ENCODE measurements around the gene COPS4.

COPS4 gene

GRCh38 chr4:83089410-83090157 lies 54.6 kb downstream of the COPS4 start:
- no peak for DNase-seq (ENCODE audit: extremely low read depth, insufficient read length)
- Histone ChIP-seq H3K4me3 (replicated peaks; ENCODE audit: low read depth, low read length) (no peak overlapping the region), H3K27me3 (replicated peaks; ENCODE audit: control insufficient read depth, insufficient read depth, low read length) (no peaks in the 10 kb centered on the region), H3K36me3 (ENCODE audit: control insufficient read depth, insufficient read depth, low read length) (peaks cover 8% of the 10 kb centered on the region)
- TF ChIP-seq CTCF (IDR thresholded peaks at IDR 0.05; ENCODE audit: insufficient read depth, low read length, poor library complexity, severe bottlenecking): no peak

GRCh38 chr4:83093060-83093640 lies 58.2 kb downstream of the COPS4 start:
- no peaks in the 10 kb centered on the region for H3K27me3 ChIP-seq (replicated peaks; ENCODE audit: control insufficient read depth, insufficient read depth, low read length)
- H3K4me3 ChIP-seq (replicated peaks; ENCODE audit: low read depth, low read length): no peak overlapping the region
- H3K36me3 ChIP-seq (ENCODE audit: control insufficient read depth, insufficient read depth, low read length): peaks cover 13% of the 10 kb centered on the region
- DNase-seq (ENCODE audit: extremely low read depth, insufficient read length): no peak
- TF ChIP-seq CTCF (IDR thresholded peaks at IDR 0.05; ENCODE audit: insufficient read depth, low read length, poor library complexity, severe bottlenecking): no peak

GRCh38 chr4:83096397-83096796 lies 61.4 kb downstream of the COPS4 start:
- Histone ChIP-seq H3K4me3 (replicated peaks; ENCODE audit: low read depth, low read length) (no peak overlapping the region), H3K27me3 (replicated peaks; ENCODE audit: control insufficient read depth, insufficient read depth, low read length) (no peaks in the 10 kb centered on the region), H3K36me3 (ENCODE audit: control insufficient read depth, insufficient read depth, low read length) (peaks cover 10% of the 10 kb centered on the region)
- DNase-seq (ENCODE audit: extremely low read depth, insufficient read length): no peak
- no peak for TF ChIP-seq CTCF (IDR thresholded peaks at IDR 0.05; ENCODE audit: insufficient read depth, low read length, poor library complexity, severe bottlenecking)

- DNase-seq (ENCODE audit: extremely low read depth, insufficient read length): no peak
- no peak for TF ChIP-seq CTCF (IDR thresholded peaks at IDR 0.05; ENCODE audit: insufficient read depth, low read length, poor library complexity, severe bottlenecking)
- H3K36me3 ChIP-seq (ENCODE audit: control insufficient read depth, insufficient read depth, low read length): peaks cover 8% of the 10 kb centered on the region
These were observed 70.0 kb downstream of the COPS4 start for GRCh38 chr4:83104991-83105390.

GRCh38 chr4:83107631-83108030 lies 72.6 kb downstream of the COPS4 start:
- no peak for DNase-seq (ENCODE audit: extremely low read depth, insufficient read length)
- Histone ChIP-seq H3K27me3 (replicated peaks; ENCODE audit: control insufficient read depth, insufficient read depth, low read length) (no peaks in the 10 kb centered on the region), H3K4me3 (replicated peaks; ENCODE audit: low read depth, low read length) (no peak overlapping the region), H3K36me3 (ENCODE audit: control insufficient read depth, insufficient read depth, low read length) (peaks cover 6% of the 10 kb centered on the region)
- no peak for TF ChIP-seq CTCF (IDR thresholded peaks at IDR 0.05; ENCODE audit: insufficient read depth, low read length, poor library complexity, severe bottlenecking)

More at GRCh38 chr4:83104991-83105390, 70.0 kb downstream of the COPS4 start:
- H3K4me3 ChIP-seq (replicated peaks; ENCODE audit: low read depth, low read length): no peak overlapping the region
- no peaks in the 10 kb centered on the region for H3K27me3 ChIP-seq (replicated peaks; ENCODE audit: control insufficient read depth, insufficient read depth, low read length)

Data from GM06990 (cell line).